Measurements from ENCODE around the gene MRPL19.
A peak's percentile ranks its signal among the peaks of the same experiment; 100 is the strongest.

Gene MRPL19

GRCh38 chr2:75616406-75616805 lies 30.2 kb upstream of the MRPL19 start:
- no peak for FAIRE-seq
- no peak for DNase-seq (ENCODE audit: insufficient read length, low spot score)
- TF ChIP-seq CTCF (IDR thresholded peaks at IDR 0.05; ENCODE audit: insufficient read depth, missing control alignments), result no peak

GRCh38 chr2:75616933-75617332 lies 29.6 kb upstream of the MRPL19 start:
- no peak for FAIRE-seq
- DNase-seq (ENCODE audit: insufficient read length, low spot score), result no peak
- TF ChIP-seq CTCF (IDR thresholded peaks at IDR 0.05; ENCODE audit: insufficient read depth, missing control alignments), result no peak

GRCh38 chr2:75619956-75620740 lies 26.4 kb upstream of the MRPL19 start:
- DNase-seq (ENCODE audit: insufficient read length, low spot score) (no peak), FAIRE-seq (no peak)
- no peak for TF ChIP-seq CTCF (IDR thresholded peaks at IDR 0.05; ENCODE audit: insufficient read depth, missing control alignments)

GRCh38 chr2:75621228-75621627 lies 25.4 kb upstream of the MRPL19 start:
- no peak for DNase-seq (ENCODE audit: insufficient read length, low spot score)
- TF ChIP-seq CTCF (IDR thresholded peaks at IDR 0.05; ENCODE audit: insufficient read depth, missing control alignments), result no peak
- FAIRE-seq, result no peak

- TF ChIP-seq CTCF (IDR thresholded peaks at IDR 0.05; ENCODE audit: insufficient read depth, missing control alignments), result no peak
- FAIRE-seq, result no peak
- no peak for DNase-seq (ENCODE audit: insufficient read length, low spot score)
These were observed 24.1 kb upstream of the MRPL19 start for GRCh38 chr2:75622500-75622899.

GRCh38 chr2:75622929-75623328 lies 23.7 kb upstream of the MRPL19 start:
- no peak for TF ChIP-seq CTCF (IDR thresholded peaks at IDR 0.05; ENCODE audit: insufficient read depth, missing control alignments)
- no peak for DNase-seq (ENCODE audit: insufficient read length, low spot score)
- FAIRE-seq, result no peak

- TF ChIP-seq CTCF (IDR thresholded peaks at IDR 0.05; ENCODE audit: insufficient read depth, missing control alignments), result peak; percentile 92
- peak; percentile 36 for DNase-seq (ENCODE audit: insufficient read length, low spot score)
- peak; percentile 58 for FAIRE-seq
These were observed 18.6 kb upstream of the MRPL19 start for GRCh38 chr2:75627902-75628504.

All from D721Med (cell line).